Kidney (tissue), 14 donors: ENCODE results near the gene WDR48. TPM values are rescaled to one million over a fixed set of nuclear protein-coding genes. Genes with fewer than 3 reads are reported as not detected.

Source experiments
- DNase-seq, 5 donors: peaks; one replicate each; pipeline ENCODE4 v3.0.0-alpha.2; 2013 to 2020
- FAIRE-seq: peaks from 2 replicates; lab custom pipeline; 2012; peaks lifted over from hg19 to GRCh38; lab: Jason Lieb, UNC
- H3K27ac ChIP-seq, 2 donors: one replicate each; pipeline ENCODE4 v1.7.0; 2013; ENCODE audit warnings: low read depth in 2 of 2, low read length in 2 of 2, inconsistent platforms in 1 of 2
- H3K27me3 ChIP-seq: one replicate; pipeline ENCODE4 v1.7.1; 2013; ENCODE audit warnings: low read length, inconsistent platforms; ENCODE audit not compliant: control insufficient read depth, insufficient read depth
- H3K36me3 ChIP-seq, 3 donors: one replicate each; pipeline versions ENCODE4 v1.7.0 to v1.7.1; 2013; ENCODE audit warnings: low read length in 3 of 3, control low read depth in 1 of 3, inconsistent platforms in 1 of 3; ENCODE audit not compliant: insufficient read depth in 3 of 3, control insufficient read depth in 2 of 3
- H3K4me1 ChIP-seq, 3 donors: one replicate each; pipeline versions ENCODE4 v1.7.0 to v1.7.1; 2013; ENCODE audit warnings: low read length in 3 of 3, inconsistent platforms in 1 of 3, low read depth in 1 of 3; ENCODE audit not compliant: control insufficient read depth in 2 of 3, insufficient read depth in 2 of 3
- H3K4me3 ChIP-seq, 3 donors: one replicate each; pipeline versions ENCODE4 v1.7.0 to v1.8.1; 2013; ENCODE audit warnings: low read length in 3 of 3, control low read depth in 1 of 3, inconsistent platforms in 1 of 3
- H3K9ac ChIP-seq, 3 donors: one replicate each; pipeline versions ENCODE4 v1.7.0 to v1.7.1; 2013; ENCODE audit warnings: low read length in 3 of 3, control low read depth in 1 of 3, inconsistent platforms in 1 of 3
- H3K9me3 ChIP-seq, 3 donors: one replicate each; pipeline versions ENCODE4 v1.7.0 to v1.7.1; 2013; ENCODE audit warnings: low read length in 3 of 3, control low read depth in 1 of 3, inconsistent platforms in 1 of 3; ENCODE audit not compliant: control insufficient read depth in 2 of 3, insufficient read depth in 1 of 3
- intact Hi-C: fragments of 100-400 bp; cut with DNase I; formaldehyde crosslinking; loops from one replicate; pipeline ENCODE4 v1.11.1; 2022
- polyA plus RNA-seq: library from polyadenylated mRNA; stranded (reverse); fragments of 350-450 nt; fragmentation: Illumina TruSeq; extraction: RNeasy Lipid Tissue Mini Kit (QIAGEN cat#74804); gene quantifications from one replicate; pipeline ENCODE4 v1.2.3, GENCODE V29; 2014; ENCODE audit warnings: low read depth, low replicate concordance; ENCODE audit not compliant: insufficient read depth
- total RNA-seq: library from RNA; stranded (reverse); fragmentation: NEBNext Ultra II Directional; extraction: Animal tissue kit (Norgen Biotek cat#: 25700); gene quantifications from one replicate; pipeline ENCODE4 v1.2.1, GENCODE V29; 2021
- TF ChIP-seq, protein P1 (sequence below): IDR thresholded peaks from 3 replicates; pipeline ENCODE4 v1.5.1; 2012; ENCODE audit warnings: mild to moderate bottlenecking, moderate library complexity, borderline replicate concordance; ENCODE audit not compliant: insufficient read depth; ENCODE audit errors: extremely low read depth
- donor health status: control.
- donor health status: control.
- donor health status: control.
- donor health status: control.
- donor health status: control.
- donor health status: DM: yes; HTN: yes; CAD: no.
- donor health status: Normal renal cell carcinoma (clear cell type).

The WDR48 gene
- total and polyA plus RNA-seq, 2 donors from 2014 or later, result 21.0 to 48.3 TPM

- intact Hi-C loops, result no loop called here
- Histone ChIP-seq H3K27me3 (no peaks in the 10 kb centered on the region), H3K9ac (no peak overlapping the region), H3K9me3 (no peaks in the 10 kb centered on the region), H3K4me3 (no peak overlapping the region), H3K4me1 (peaks cover 0 to 13% (median 0%) of the 10 kb centered on the region in 3 donors), H3K36me3 (no peaks in the 10 kb centered on the region), H3K27ac (no peak overlapping the region)
- FAIRE-seq (no peak), DNase-seq (peak in 2 of 5 donors; percentile 23 to 54)
- TF ChIP-seq, protein P1, sequence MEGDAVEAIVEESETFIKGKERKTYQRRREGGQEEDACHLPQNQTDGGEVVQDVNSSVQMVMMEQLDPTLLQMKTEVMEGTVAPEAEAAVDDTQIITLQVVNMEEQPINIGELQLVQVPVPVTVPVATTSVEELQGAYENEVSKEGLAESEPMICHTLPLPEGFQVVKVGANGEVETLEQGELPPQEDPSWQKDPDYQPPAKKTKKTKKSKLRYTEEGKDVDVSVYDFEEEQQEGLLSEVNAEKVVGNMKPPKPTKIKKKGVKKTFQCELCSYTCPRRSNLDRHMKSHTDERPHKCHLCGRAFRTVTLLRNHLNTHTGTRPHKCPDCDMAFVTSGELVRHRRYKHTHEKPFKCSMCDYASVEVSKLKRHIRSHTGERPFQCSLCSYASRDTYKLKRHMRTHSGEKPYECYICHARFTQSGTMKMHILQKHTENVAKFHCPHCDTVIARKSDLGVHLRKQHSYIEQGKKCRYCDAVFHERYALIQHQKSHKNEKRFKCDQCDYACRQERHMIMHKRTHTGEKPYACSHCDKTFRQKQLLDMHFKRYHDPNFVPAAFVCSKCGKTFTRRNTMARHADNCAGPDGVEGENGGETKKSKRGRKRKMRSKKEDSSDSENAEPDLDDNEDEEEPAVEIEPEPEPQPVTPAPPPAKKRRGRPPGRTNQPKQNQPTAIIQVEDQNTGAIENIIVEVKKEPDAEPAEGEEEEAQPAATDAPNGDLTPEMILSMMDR, result no peak
These were observed 78.2 kb downstream of the WDR48 start for GRCh38 chr3:39130026-39130425.

- H3K27ac ChIP-seq, result no peak overlapping the region
- H3K4me1 ChIP-seq, result peaks cover 0 to 13% (median 0%) of the 10 kb centered on the region in 3 donors
These were observed 79.0 kb downstream of the WDR48 start for GRCh38 chr3:39130693-39131265.

DNA sequence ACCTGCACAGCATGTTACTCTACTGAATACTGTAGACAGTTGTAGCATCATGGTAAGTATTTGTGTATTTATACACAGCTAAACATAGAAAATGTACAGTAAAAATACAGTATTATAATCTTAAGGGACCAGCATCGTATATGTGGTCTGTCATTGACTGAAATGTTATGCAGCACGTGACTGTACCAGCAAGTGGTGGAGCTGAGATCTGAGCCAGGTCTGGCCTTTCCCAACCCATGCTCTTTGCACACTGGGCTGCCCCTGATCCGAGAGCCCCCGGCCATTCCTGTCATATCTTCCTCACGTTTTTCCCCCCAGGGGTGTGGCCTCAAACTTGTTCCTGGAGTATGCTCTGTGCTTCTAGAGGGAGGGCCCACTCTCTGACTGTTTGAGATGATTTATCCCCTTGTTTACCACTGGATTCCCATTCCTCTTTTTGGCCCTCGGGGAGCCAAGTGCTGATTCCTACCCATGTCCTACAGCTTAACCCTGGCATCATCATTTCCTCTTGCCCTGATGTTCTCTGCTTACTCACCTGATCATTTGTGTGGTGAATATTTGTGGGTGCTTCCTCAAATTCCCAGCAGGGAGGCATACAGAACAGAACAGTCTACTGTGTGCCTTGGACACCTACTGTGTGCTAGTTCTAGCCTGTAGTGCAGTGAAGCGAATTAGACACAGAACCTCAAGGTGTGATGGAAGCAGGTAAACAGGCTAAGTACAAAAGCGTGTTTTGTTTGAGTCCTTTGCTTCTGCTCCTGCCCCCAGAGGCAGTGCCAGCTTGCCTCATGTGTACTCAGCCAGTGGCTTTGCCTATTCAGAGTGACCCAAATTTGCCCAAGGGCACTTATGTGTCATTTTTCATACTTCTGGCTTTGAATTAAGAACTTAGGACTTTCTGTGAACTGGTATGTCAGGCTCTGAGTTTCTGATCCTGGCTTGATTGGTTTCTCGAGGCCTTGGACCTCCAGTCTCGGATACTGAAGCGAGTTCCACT lies 80.6 kb downstream of the WDR48 start:
- Histone ChIP-seq H3K4me1 (peaks cover 0 to 9% (median 0%) of the 10 kb centered on the region in 3 donors), H3K27me3 (no peaks in the 10 kb centered on the region), H3K9me3 (no peaks in the 10 kb centered on the region), H3K36me3 (no peaks in the 10 kb centered on the region), H3K4me3 (no peak overlapping the region), H3K27ac (no peak overlapping the region), H3K9ac (no peak overlapping the region)
- TF ChIP-seq, protein P1, result no peak
- no peak for FAIRE-seq
- peak in 1 of 5 donors; percentile 15 for DNase-seq
- intact Hi-C loops, result no loop called here

More at GRCh38 chr3:39130693-39131265, 79.0 kb downstream of the WDR48 start:
- DNase-seq, result peak in 3 of 5 donors; percentile 2 to 24 (median 12)
- Histone ChIP-seq H3K9ac (no peak overlapping the region), H3K27me3 (no peaks in the 10 kb centered on the region), H3K36me3 (no peaks in the 10 kb centered on the region), H3K9me3 (no peaks in the 10 kb centered on the region), H3K4me3 (no peak overlapping the region)
- no peak for FAIRE-seq
- intact Hi-C loops, result no loop called here
- TF ChIP-seq, protein P1, result no peak
